Loucy (cell line): Measurements from ENCODE around the gene ARPP19.

ENCODE experiments used
- H2AFZ ChIP-seq: fragments of 200-600 bp; sonication (generic); 2 replicates; pipeline ENCODE4 v1.6.0; 2016; ENCODE audit warnings: antibody characterized with exemption, mild to moderate bottlenecking, low read length, moderate library complexity
- H3F3A ChIP-seq: fragments of 200-600 bp; 2 replicates; pipeline ENCODE4 v1.6.0; 2016; ENCODE audit warnings: antibody characterized with exemption, low read depth, mild to moderate bottlenecking
- H3K27me3 ChIP-seq: fragments of 200-600 bp; sonication (generic); 2 replicates; pipeline ENCODE4 v1.6.1; 2014; ENCODE audit warnings: low read length, mild to moderate bottlenecking; ENCODE audit not compliant: insufficient read depth, poor library complexity, severe bottlenecking
- H3K36me3 ChIP-seq: fragments of 200-600 bp; sonication (generic); 2 replicates; pipeline ENCODE4 v1.6.1; 2016; ENCODE audit warnings: low read length; ENCODE audit not compliant: insufficient read depth
- H3K4me1 ChIP-seq: fragments of 200-600 bp; sonication (generic); 2 replicates; pipeline ENCODE4 v1.5.1; 2014; ENCODE audit warnings: low read length, mild to moderate bottlenecking; ENCODE audit not compliant: insufficient read depth, poor library complexity, severe bottlenecking
- H3K4me2 ChIP-seq: fragments of 200-600 bp; sonication (generic); 2 replicates; pipeline ENCODE4 v1.6.0; 2014; ENCODE audit warnings: antibody characterized with exemption, low read length, low read depth, mild to moderate bottlenecking; ENCODE audit not compliant: poor library complexity, severe bottlenecking
- H3K4me3 ChIP-seq: fragments of 200-600 bp; sonication (generic); 2 replicates; pipeline ENCODE4 v1.5.1; 2014; ENCODE audit warnings: low read length, mild to moderate bottlenecking, mixed read lengths; ENCODE audit not compliant: poor library complexity, severe bottlenecking
- H3K79me2 ChIP-seq: fragments of 200-600 bp; sonication (generic); 2 replicates; pipeline ENCODE4 v1.6.1; 2014; ENCODE audit warnings: low read length; ENCODE audit not compliant: insufficient read depth
- H3K9ac ChIP-seq: fragments of 200-600 bp; sonication (generic); 2 replicates; pipeline ENCODE4 v1.6.0; 2014; ENCODE audit warnings: mild to moderate bottlenecking, low read depth, low read length, moderate library complexity; ENCODE audit not compliant: poor library complexity, severe bottlenecking
- H3K9me2 ChIP-seq: fragments of 200-600 bp; sonication (generic); replicated peaks from 2 replicates; pipeline ENCODE4 v1.6.1; 2016; ENCODE audit warnings: low read depth, low read length, mixed read lengths
- H3K9me3 ChIP-seq: fragments of 200-600 bp; sonication (generic); 2 replicates; pipeline ENCODE4 v1.6.1; 2014; ENCODE audit warnings: mild to moderate bottlenecking, antibody characterized with exemption, low read length, low read depth; ENCODE audit not compliant: insufficient read depth
- H4K20me1 ChIP-seq: fragments of 200-600 bp; sonication (generic); 2 replicates; pipeline ENCODE4 v1.6.0; 2014; ENCODE audit warnings: antibody characterized with exemption, low read length, mild to moderate bottlenecking; ENCODE audit not compliant: insufficient read depth, poor library complexity, severe bottlenecking
- EZH2phosphoT487 ChIP-seq: fragments of 200-600 bp; IDR thresholded peaks from 2 replicates; pipeline ENCODE4 v1.6.1; 2018; ENCODE audit warnings: antibody characterized with exemption, mild to moderate bottlenecking, moderate library complexity, borderline replicate concordance
- TF ChIP-seq, protein P1 (sequence below): fragments of 200-600 bp; sonication (generic); conservative IDR thresholded peaks from 2 replicates; pipeline ENCODE4 v1.5.1; 2014; ENCODE audit warnings: mild to moderate bottlenecking, antibody characterized with exemption, low read length

The ARPP19 gene

DNA sequence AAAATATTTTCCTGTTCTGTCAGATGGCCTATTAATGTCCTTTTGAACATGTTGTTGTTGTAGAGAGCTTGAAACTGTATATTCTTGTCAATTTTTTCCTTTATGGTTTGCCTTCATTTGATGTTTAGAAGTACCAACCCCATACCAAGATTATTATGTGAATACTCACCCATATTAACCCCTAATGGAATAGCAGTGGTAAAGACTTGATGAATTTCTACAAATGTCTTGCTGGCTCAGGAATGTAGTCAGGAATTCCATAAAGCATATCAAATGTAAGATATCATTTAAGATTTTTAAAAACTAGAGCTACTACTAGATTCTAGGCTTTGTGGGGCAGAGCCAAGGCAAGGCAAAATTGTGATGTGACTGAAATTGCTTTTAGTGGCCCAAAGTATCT, 70.1 kb downstream of the ARPP19 start:
- H3K9me2 ChIP-seq: no peaks in the 10 kb centered on the region
- H3F3A ChIP-seq: no peaks in the 10 kb centered on the region
- no peak overlapping the region for H3K9ac ChIP-seq
- no peak overlapping the region for H3K4me3 ChIP-seq
- no peaks in the 10 kb centered on the region for H4K20me1 ChIP-seq
- TF ChIP-seq, protein P1, sequence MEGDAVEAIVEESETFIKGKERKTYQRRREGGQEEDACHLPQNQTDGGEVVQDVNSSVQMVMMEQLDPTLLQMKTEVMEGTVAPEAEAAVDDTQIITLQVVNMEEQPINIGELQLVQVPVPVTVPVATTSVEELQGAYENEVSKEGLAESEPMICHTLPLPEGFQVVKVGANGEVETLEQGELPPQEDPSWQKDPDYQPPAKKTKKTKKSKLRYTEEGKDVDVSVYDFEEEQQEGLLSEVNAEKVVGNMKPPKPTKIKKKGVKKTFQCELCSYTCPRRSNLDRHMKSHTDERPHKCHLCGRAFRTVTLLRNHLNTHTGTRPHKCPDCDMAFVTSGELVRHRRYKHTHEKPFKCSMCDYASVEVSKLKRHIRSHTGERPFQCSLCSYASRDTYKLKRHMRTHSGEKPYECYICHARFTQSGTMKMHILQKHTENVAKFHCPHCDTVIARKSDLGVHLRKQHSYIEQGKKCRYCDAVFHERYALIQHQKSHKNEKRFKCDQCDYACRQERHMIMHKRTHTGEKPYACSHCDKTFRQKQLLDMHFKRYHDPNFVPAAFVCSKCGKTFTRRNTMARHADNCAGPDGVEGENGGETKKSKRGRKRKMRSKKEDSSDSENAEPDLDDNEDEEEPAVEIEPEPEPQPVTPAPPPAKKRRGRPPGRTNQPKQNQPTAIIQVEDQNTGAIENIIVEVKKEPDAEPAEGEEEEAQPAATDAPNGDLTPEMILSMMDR: no peak
- no peak for TF ChIP-seq EZH2phosphoT487
- no peaks in the 10 kb centered on the region for H3K36me3 ChIP-seq
- H3K4me1 ChIP-seq: peaks cover 9% of the 10 kb centered on the region
- no peaks in the 10 kb centered on the region for H3K27me3 ChIP-seq
- no peaks in the 10 kb centered on the region for H3K9me3 ChIP-seq
- H3K4me2 ChIP-seq: no peak overlapping the region
- H2AFZ ChIP-seq: no peak overlapping the region
- H3K79me2 ChIP-seq: peaks cover 10% of the 10 kb centered on the region; the same call in 1 of the 2 replicates
